ENCODE measurements around the gene MTHFD1L.
"Not testable (repeated sequence)": the region's sequence is repeated elsewhere in the genome, so short reads cannot be mapped to it uniquely, and the experiment has no call there.

Gene MTHFD1L

GRCh38 chr6:151100326-151100725 lies 234.8 kb downstream of the MTHFD1L start:
- no peak for DNase-seq

DNA sequence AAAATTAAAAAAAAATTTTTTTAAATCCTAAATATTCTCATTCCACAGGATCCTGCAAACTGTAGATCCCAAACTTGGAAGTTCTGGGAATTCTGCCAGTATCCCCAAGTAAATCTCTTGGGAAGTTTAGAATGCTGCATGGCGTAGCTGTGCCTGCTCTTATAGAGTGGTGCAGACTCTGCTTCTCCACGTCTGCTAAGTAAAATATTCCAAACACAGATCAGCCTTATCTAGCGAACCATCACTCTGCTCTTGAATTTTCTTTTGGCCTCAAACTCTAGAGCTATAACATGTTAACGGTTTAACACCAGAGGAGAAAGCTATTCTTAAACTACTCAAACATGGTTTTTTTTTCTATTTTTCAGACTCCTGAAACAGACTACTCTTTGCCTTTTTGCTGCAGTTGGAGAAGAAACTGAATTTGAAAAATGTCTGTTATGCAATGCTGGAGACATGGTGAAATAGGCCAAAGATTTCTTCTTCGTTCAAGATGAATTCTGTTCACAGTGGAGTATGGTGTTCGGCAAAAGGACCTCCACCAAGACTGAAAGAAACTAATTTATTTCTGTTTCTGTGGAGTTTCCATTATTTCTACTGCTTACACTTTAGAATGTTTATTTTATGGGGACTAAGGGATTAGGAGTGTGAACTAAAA lies 235.8 kb downstream of the MTHFD1L start:
- DNase-seq: no peak

DNA sequence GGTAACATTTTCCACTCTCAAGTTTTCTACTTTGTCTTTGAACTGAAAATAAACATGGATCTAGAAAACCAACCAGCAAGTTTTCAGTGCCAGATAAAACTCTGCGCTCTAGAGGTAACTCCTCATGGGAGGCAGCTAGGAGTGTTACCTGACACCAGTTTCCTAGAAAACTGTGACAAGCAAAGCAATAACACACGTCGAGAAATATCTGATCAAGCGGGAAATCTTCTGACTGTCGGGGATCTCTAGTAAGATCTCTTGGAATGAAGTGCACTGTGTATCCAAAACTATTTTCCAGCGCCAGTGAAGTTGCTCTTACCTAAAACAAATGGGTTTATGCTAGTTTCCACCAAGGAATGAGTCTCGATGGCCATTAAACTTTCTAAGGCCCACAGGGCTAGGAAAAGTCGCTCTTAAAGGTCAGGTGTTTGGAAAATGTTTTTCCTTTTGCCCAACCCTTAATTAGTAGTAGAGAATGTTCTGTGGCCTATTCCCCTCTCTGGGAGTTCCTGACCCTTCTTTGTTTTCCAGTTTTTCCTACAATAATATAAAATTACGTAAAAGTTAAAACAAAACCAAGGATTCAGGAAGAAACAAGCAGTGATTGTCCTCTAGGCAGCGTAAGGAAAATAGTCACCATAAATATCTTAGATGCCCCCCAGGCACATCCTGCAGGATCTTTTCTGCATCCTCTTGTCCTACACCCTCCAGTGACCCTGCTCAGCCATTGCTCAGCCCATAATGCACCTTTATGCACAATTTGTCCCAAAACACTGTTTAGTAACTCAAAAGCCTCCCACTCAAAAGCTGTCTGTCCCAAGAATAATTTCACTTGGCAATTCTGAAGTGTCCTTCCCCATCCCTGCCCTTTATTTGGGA lies 236.6 kb downstream of the MTHFD1L start:
- DNase-seq: no peak

- DNase-seq: no peak
These were observed 237.8 kb downstream of the MTHFD1L start for GRCh38 chr6:151103266-151103665.

- no peak for DNase-seq
These were observed 242.5 kb downstream of the MTHFD1L start for GRCh38 chr6:151107897-151108427.

- DNase-seq: no peak
These were observed 243.0 kb downstream of the MTHFD1L start for GRCh38 chr6:151108548-151108947.

- no peak for DNase-seq
These were observed 243.9 kb downstream of the MTHFD1L start for GRCh38 chr6:151109361-151109760.

GRCh38 chr6:151109869-151110575 lies 244.5 kb downstream of the MTHFD1L start:
- DNase-seq: no peak

GRCh38 chr6:151110576-151110905 lies 245.0 kb downstream of the MTHFD1L start:
- DNase-seq: no peak

DNA sequence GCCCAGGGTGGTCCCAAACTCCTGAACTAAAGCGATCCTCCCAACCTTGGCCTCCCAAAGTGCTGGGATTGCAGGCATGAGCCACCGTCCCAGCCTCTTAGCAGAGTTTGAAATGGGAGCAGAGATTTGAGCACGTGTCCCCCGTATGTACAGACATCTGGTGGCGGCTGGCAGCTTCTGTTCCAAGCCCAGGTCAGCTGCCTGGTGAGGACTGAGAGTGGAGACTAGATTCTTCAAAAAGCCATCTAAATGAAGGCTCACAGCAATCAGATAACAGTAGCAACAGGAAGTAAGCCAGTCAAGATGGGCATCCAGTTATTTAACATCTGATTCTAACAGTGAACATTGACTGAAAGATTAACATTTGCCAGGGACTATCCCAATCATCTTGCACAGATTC lies 246.2 kb downstream of the MTHFD1L start:
- DNase-seq: no peak

DNA sequence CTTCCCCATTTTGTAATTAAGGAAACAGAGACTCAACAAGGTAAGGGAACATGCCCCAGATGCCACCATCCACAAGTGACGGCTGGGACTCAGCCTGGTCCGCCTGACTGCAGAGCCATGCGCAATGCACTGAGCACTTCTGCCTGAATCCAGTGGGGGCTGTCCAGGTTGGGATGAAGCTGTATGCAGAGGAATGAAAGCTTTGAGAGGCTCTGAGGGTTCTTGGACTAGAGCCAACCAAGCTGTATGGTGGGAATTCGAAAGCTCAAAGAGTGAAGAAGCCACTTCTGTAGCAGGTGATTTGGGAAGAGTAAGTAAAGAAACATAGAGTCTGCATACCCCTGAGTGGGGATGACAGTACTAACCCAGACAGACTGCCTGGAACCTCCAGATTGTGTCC lies 246.6 kb downstream of the MTHFD1L start:
- DNase-seq: no peak

GRCh38 chr6:151112884-151113283 lies 247.4 kb downstream of the MTHFD1L start:
- not testable (repeated sequence) for DNase-seq

- no peak for DNase-seq
These were observed 248.1 kb downstream of the MTHFD1L start for GRCh38 chr6:151113641-151114040.

DNA sequence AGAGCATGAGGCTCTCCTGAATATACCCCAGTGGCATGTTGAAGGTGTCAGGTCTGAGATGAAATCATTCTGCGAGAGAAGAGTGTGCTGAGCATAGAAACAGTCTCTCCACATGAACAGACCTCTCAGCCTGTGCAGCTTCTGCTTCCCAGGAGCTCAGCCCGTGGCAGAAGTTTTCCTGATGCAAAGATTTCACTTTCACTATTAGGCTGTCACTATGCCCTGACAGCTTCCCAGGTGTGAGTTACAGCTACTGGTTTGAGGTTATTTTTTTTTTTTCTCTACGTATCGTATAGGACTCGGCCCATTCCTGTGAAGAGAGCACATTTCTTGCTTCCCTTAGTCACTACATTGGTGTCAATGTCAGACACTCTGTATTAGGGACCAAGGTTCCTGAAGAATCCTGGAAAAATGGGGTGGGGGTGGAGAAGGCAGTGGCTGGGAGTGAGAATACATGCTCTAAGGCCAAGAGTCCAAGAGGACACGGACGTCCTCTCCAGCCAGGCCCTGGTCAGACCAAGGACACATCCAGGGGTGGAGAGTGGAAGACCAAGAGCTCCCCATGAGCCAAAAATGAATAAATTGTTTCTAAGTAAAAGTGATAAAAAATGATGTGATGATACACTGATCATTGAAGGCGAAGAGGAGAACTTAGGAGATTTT lies 253.1 kb downstream of the MTHFD1L start:
- no peak for DNase-seq

- no peak for DNase-seq
These were observed 254.5 kb downstream of the MTHFD1L start for GRCh38 chr6:151119823-151120524.

DNA sequence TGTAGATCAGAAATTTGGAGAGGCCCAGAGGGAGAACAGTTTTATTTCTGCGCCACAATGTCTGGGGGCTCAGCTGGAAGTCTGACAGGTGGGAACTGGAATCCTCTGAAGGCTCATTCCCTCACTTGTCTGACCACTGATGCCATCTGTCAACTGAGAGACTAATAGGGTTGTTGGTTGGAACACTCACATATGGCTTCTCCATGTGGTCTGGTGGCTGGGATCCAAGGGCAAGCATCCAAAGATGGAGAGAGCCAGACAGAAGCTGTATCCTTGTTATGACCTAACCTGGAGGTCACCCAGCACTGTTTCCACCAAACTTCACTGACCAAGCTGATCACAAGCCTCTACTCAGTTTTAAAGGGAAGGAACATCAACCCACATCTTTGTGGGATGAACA lies 256.4 kb downstream of the MTHFD1L start:
- no peak for DNase-seq

DNA sequence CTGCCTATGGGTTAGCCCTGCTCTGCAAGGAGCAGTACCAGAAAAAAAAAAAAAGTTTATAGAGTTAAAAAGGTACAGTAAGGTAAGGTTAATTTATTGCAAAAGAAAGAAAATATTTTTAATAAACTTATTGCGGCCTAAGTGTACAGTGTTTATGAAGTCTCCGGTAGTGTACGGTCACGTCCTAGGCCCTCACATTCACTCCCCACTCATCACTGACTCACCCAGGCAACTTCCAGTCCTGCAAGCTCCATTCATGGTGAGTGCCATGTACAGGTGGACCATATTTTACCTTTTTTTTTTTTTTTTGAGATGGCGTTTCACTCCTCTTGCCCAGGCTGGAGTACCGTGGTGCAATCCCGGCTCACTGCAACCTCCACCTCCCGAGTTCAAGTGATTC lies 258.1 kb downstream of the MTHFD1L start:
- not testable (repeated sequence) for DNase-seq

DNA sequence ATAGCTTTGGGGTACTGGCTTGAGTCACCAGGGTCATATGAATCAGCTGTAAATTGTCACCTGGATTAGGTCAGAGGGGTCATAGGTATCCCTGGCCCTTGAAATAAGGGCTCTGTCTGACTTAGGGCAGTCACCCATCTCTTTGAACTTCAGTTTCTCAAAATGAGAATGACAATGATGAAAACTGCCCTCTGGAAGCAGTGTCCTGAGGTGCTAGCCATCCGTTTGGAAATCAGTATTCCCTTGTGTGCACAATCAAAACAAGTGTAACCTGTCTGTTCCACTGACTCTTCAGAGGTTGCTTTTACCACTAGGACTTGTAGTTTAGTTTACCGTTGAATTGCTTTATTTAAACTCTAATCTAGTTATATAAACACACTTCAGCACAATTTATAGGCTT lies 259.7 kb downstream of the MTHFD1L start:
- not testable (repeated sequence) for DNase-seq

DNA sequence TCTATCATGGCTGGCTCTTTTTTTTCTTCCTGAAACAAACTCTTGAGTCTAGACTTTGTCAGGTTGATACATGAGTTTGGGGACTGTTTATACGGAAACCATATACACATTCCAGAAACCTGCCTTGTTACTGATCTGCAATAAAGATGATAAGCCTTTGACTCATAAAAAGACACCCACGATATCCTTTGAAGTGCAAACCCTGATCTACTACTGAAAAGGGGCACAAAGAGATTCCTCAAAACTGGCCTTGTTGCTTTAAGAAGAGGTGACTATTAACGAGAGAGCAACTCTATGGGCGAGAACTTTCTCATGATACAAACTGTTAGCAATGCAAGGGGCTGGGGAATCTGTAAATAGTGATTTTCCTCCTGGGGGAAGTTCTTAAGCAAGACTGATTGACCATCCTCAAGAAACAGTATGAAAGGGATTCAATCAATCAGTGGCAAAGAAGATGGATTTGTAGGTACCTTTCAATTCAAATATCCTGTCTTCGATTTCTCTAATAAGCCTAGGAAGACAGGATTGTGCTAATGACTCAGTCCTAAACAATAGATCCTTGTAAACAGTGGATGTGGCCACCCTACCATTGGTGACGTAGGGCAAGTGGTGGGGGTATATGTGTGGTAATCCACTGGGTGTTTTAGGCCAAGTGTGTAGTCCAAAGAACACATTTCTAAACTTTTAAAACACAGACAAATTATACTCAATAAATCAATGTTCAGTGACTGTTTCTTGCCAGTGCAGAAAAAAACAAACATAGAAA lies 260.3 kb downstream of the MTHFD1L start:
- not testable (repeated sequence) for DNase-seq

- DNase-seq: not testable (repeated sequence)
These were observed 260.9 kb downstream of the MTHFD1L start for GRCh38 chr6:151126417-151126724.

DNA sequence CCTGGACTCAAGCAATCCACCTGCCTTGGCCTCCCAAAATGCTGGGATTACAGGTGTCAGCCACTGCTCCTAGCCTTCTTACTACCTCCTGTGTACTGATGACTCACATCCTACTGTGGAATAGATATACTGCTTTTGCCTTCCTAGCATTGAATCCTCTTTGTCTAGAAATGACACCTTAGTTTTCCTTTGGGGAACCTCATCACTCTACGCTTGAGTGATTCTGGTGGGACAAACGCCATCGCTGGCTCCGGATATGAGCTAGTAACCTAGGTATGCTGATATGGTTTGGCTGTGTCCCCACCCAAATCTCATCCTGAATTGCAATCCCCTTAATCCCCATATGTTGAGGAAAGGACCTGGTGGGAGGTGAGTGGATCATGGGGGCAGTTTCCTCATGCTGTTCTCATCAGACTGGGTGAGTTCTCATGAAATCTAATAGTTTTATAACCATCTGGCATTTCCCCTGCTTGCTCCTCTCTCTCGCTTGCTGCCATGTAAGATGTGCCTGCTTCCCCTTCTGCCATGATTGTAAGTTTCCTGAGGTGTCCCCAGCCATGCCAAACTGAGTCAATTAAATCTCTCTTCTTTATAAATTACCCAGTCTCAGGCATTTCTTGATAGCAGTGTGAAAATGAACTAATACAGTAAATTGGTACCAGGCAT lies 261.8 kb downstream of the MTHFD1L start:
- not testable (repeated sequence) for DNase-seq

All from SHP77 (cell line).